Putamen (tissue), 1 donor: ENCODE measurements around the gene DLGAP1.
"Not testable (repeated sequence)": the region's sequence is repeated elsewhere in the genome, so short reads cannot be mapped to it uniquely, and the experiment has no call there.

Source experiments
- DNase-seq: peaks from one replicate; pipeline ENCODE4 v3.0.0-alpha.2; 2016; ENCODE audit warnings: low spot score

Gene DLGAP1

DNA sequence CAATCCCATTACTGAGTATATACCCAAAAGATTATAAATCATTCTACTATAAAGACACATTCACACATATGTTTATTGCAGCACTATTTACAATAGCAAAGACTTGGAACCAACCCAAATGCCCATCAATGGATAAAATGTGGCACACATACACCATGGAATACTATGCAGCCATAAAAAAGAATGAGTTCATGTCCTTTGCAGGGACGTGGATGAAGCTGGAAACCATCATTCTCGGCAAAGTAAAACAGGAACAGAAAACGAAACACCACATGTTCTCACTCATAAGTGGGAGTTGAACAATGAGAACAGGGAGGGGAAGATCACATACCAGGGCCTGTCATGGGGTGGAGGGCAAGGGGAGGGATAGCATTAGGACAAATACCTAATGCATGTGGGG is 167.8 kb downstream of the DLGAP1 start:
- not testable (repeated sequence) for DNase-seq

DNA sequence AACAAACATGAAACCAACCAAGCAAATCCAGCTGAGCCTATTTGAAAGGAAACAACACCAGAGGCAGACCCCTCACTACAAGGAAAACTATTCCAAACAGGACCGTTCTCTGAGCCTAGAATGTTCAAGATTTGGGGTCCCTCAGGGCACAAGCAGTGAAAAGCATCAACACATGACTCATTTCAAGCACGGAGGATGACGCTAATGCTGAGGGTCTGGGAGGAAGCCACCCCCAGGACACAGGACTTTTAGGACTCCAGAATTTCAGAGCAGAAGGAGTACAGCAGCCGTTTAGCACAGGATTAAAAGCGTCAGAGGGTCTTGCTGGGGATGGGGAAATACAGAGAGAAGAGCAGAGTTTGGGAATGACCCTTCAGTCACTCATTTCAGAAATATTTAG is 168.9 kb downstream of the DLGAP1 start:
- no peak for DNase-seq

DNA sequence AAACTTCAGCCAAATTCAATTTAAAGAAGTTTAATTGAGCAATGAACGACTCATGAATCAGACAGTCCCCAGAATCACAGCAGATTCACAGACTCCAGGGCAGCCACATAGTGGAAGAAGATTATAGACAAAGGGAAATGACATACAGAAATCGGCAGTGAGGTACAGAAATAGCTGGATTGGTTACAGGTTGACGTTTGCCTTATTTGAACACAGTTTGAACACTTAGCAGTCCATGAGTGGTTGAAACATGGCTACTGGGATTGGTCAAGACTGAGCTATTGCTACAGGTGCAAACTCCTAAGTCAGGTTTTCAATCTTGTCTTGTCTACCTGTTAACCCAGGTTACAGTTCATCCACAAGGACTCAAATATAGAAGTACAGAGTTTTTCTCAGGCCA is 169.6 kb downstream of the DLGAP1 start:
- DNase-seq = no peak

DNA sequence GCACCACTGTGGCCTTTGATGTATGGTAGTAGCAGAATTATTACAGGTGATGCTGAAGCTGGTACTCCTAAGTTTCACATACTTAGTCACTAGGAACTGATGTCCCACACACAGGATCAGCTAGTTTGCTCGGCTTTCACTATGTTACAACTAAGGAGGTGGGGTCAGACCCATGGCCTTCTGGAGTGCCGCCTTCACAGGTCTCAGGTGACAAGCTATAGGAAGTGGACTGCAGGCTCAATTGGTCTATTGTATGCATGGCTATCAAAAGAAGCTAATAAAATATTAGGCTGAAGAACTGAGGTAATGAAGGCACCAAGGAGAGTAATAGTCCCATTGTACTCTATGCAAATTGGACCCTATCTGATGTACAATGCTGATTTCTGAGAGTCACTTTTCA is 170.6 kb downstream of the DLGAP1 start:
- no peak for DNase-seq

GRCh38 chr18:4283746-4284291 is 171.3 kb downstream of the DLGAP1 start:
- no peak for DNase-seq

DNA sequence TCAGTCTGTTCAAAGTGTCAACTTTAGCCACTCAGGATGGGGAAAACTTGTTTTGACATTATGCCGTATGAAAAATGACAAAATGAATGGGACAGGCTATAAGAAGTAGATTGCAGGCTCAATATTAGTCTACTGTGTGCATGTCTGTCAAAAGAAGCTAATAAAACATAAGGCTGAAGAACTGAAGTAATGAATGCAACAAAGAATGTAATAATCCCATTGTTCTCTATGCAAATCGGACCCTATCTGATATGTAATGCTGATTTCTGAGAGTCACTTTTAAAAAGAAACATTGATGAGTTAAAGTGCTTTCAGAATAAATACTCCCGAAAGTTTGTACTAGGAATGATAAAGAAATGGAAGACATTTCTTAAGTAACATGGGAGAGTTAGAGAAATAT is 172.2 kb downstream of the DLGAP1 start:
- DNase-seq = no peak

DNA sequence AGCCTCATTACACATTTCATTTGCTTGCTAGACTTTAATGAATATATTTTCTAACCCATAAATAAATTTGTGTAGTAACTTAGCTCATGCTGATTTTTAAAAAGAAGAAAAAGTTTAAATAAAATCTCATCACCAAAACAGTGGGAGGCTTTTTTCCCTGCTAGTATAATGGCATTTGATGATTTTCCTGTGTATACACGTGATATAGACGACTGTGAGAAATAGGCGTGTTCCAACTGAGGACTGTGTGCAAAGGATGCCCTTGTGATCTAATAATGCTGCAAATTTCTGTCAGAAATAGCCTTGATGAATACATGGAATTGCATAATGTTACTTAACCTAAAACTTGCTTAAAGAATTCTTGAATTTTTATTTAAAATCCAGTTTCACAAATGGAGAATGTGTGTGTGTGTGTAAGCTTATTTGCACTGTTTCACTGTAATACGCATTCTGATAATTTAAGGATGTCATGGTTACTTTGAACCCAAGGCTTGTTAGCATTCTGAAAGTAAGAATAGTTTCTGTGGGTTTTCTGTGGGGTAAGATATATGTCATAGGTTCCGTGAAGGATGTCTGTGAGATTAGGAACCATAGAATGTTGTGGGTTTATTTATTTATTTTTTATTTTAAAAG is 178.0 kb downstream of the DLGAP1 start:
- no peak for DNase-seq

GRCh38 chr18:4271952-4272351 is 183.2 kb downstream of the DLGAP1 start:
- no peak for DNase-seq

GRCh38 chr18:4270988-4271387 is 184.1 kb downstream of the DLGAP1 start:
- DNase-seq = no peak

DNA sequence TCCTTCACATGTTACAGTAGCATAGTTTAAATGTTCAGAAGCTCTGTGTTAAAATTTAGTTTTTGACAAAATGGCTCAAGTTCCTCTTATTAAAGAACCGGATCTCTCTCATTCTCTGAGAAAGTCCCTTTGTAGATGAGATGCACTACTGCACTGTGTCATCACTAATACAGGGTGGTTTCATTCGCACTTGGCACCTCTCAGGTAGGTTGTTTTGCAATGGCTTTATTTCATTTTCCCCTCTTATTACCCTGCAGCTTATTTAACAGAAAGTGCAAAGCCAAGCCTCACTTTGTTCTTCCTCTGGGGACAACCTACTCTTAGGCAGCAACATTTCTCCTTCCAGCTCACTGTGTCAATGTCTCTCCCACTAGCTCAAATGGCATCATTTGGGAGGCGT is 185.1 kb downstream of the DLGAP1 start:
- DNase-seq = no peak

GRCh38 chr18:4267641-4268040 is 187.5 kb downstream of the DLGAP1 start:
- no peak for DNase-seq

- DNase-seq = no peak
These were observed 190.7 kb downstream of the DLGAP1 start for GRCh38 chr18:4264347-4264791.

DNA sequence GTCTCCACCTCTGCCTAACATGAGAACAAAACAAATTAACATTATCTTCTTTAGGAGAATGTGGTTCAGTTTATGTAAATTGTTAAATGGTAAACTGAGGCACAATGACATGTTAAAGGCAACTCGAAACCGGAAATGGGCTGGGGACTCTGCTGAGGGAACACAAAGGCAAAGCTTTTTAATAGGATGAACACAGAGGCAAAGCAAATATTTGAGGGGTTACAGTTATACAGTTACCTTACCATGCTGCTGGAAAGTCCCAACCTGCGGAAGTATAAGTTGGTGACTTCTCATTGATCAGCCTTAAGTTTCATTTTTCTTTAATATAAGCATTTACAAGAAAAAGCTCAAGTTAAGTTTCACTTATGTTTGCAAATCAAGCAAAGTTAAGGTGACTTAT is 195.0 kb downstream of the DLGAP1 start:
- DNase-seq = no peak

GRCh38 chr18:4256766-4257417 is 198.2 kb downstream of the DLGAP1 start:
- no peak for DNase-seq

DNA sequence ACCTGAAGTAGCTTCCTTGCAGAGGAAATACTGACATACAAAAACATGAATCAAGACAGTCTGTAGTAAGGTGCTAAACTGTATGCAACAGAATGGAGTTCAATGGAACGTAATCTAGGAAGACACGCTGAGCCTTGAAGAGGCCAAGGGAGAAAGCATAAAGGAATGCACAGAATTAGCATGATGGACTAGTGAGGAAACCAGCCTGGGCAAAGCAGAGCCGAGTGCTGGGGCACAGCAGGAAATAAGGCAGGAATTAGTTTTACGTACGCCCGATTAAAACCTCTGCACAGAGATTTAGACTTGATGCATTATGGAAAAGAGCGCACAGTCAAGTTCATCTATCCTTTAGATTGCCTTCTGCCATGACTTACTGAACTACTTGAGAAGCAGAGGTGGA is 200.3 kb downstream of the DLGAP1 start:
- DNase-seq = no peak

DNA sequence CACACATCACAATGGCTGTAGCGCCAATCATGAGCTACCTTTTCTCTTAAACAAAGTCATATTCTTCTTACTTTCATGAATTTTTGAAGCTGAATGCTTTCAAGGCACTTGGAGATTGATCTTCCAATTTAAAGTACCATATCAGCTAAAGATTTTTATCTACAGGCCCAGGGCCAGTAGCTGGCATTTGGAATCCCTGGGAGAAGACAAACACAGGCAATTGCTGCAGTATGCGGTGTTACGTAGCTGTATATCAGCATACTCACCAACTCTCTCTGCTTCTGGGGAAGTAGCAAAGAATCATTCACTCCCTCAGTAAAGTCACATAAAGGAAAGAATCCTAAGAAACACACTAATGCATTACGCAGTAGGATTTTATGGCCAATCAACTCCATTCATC is 202.3 kb downstream of the DLGAP1 start:
- DNase-seq = no peak

DNA sequence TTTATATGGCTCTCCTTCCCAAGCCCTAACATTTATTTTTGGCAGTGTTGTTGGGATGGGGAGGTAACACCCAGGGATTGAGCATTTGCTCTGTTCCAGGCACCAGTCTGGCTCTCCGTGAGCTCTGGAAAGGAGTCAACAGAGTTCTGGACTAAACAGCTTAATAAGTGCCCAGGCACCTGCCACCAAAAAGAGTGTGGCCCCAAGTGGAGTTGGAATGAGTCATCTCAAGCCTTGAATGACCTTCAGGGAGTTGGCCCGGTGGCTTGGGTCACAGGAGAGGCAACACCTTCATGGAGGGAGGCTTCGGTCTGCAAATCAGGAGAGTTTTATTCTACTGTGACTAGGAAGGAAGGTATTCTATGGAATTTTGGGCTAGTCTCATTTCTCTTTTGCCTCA is 203.2 kb downstream of the DLGAP1 start:
- DNase-seq = no peak

DNA sequence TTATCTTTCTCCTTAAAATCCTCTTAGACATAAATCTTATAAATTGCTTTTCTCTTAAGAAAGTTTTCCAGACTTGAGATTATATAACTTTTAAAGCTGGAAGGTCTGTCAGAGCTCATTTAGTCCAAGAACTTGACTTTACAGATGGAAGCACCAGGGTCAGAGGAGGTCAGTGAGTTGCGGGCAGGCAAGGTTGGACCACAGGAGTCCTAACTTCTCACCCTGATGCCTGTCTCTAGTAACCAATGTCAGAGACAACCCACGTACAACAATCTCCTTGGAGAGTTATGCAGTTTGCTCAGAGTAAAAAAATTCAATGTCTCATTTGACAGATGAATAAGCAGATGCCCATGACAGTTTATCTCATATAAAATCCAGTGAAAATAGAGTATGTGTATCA is 203.9 kb downstream of the DLGAP1 start:
- no peak for DNase-seq

DNA sequence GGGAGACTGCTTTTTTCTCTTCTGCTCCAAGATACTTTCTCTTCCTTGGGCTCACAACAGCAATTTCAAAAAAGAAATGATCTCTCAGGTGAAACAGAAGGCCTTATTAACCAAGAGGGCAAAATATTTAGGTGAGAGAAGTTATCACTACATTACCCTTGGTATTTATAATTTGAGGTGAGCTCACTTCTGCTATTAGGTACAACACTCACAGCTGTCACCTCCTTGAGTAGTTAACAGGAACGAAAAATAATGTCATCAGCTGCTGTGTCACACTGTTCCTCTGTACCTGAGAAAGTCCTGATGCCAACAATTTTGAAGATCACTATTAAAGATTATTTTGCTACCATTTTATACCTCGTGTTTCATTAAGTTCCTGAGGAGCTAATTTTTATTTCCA is 205.0 kb downstream of the DLGAP1 start:
- no peak for DNase-seq

DNA sequence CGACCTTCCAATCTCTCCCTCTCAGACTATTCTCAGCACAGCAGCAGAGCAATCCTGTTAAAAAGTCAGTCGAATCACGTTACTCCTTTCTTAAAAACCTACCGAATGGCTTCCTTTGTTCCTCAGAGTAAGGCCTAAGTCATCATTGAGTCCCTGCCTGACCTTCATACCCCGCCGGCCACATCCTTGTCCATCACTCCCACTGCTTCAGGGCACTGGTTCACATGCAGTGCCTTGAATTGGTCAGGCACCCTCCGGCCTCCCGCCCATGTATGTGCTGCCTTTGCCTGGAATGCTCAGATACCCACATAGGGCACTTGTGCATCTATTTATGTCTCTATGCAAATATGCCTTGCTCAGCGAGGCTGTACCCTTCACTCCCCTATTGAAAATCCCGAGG is 206.4 kb downstream of the DLGAP1 start:
- DNase-seq = no peak

- no peak for DNase-seq
These were observed 208.7 kb downstream of the DLGAP1 start for GRCh38 chr18:4246374-4246773.

GRCh38 chr18:4245456-4245855 is 209.7 kb downstream of the DLGAP1 start:
- no peak for DNase-seq

DNA sequence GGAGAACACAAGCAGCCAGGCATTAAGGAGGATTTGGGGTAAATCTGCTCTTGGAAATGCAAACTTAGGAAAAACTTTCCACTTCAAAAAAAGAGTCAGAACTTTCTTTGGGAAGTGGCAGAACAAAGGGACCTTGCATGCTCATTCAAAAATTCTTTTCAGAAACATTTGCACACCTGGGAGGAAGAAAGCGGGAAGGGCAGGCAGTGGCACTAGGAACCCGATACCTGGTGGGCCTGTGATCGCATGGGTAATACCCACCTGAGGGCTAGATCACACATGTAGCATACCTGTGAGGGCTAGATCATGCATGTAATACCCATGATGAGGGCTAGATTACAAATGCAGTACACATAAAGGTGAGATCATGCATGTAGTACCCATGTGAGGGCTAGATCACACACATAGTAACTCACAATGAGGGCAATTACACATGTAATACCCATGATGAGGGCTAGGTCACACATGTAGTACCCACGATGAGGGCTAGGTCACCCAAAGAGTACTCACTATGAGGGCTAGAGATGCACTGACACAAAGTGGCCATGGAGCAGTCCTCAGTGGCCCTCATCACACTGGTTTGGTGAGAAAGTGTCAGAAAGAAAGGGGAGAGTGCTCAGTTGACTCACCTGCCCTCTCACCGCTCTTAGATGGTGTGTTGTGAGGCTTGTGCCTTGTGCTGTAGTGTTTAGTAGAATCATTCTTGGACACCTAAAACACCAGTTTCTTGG is 212.5 kb downstream of the DLGAP1 start:
- DNase-seq = no peak
